HEK293T (cell line): ENCODE measurements around the gene DOCK2.
A peak's percentile ranks its signal among the peaks of the same experiment; 100 is the strongest.

Experiments used
- CTCF ChIA-PET: fragments of 350-600 bp; formaldehyde crosslinking; extraction: SDS; loops from one replicate; lab custom pipeline; 2021; ENCODE audit warnings: antibody characterized with exemption, inconsistent platforms; lab: Yijun Ruan, JAX
- POLR2A ChIA-PET: fragments of 350-600 bp; formaldehyde crosslinking; extraction: SDS; loops from one replicate; lab custom pipeline; 2020; ENCODE audit warnings: antibody characterized with exemption, inconsistent platforms; lab: Yijun Ruan, JAX
- DNase-seq: peaks from one replicate; pipeline ENCODE4 v3.0.0; 2012; ENCODE audit warnings: mixed read lengths; ENCODE audit errors: extremely low spot score
- ARNT ChIP-seq: fragments of 450-650 bp; IDR thresholded peaks from 2 replicates; pipeline ENCODE4 v1.6.1; 2017; ENCODE audit warnings: mild to moderate bottlenecking
- BHLHE40 ChIP-seq: fragments of 450-650 bp; IDR thresholded peaks from 2 replicates; pipeline ENCODE4 v1.6.1; 2016; ENCODE audit warnings: mild to moderate bottlenecking, moderate library complexity, borderline replicate concordance
- CTBP1 ChIP-seq: fragments of 450-650 bp; IDR thresholded peaks from 2 replicates; pipeline ENCODE4 v1.6.1; 2016; ENCODE audit warnings: borderline replicate concordance
- ELF4 ChIP-seq: fragments of 450-650 bp; IDR thresholded peaks from 2 replicates; pipeline ENCODE4 v1.6.1; 2017; ENCODE audit warnings: antibody characterized with exemption
- FOXA1 ChIP-seq: fragments of 450-650 bp; IDR thresholded peaks from 2 replicates; pipeline ENCODE4 v1.6.1; 2016; ENCODE audit warnings: mild to moderate bottlenecking
- FOXK2 ChIP-seq: fragments of 450-650 bp; IDR thresholded peaks from 2 replicates; pipeline ENCODE4 v1.6.1; 2016; ENCODE audit warnings: mild to moderate bottlenecking
- FOXM1 ChIP-seq: fragments of 450-650 bp; IDR thresholded peaks from 2 replicates; pipeline ENCODE4 v1.6.1; 2017; ENCODE audit warnings: mild to moderate bottlenecking, borderline replicate concordance
- HDGF ChIP-seq: fragments of 450-650 bp; IDR thresholded peaks from 2 replicates; pipeline ENCODE4 v1.6.1; 2017; ENCODE audit warnings: antibody characterized with exemption, borderline replicate concordance
- L3MBTL2 ChIP-seq: fragments of 450-650 bp; conservative IDR thresholded peaks from 2 replicates; pipeline ENCODE4 v1.6.1; 2016; ENCODE audit warnings: mild to moderate bottlenecking
- LEF1 ChIP-seq: fragments of 450-650 bp; IDR thresholded peaks from 2 replicates; pipeline ENCODE4 v1.6.1; 2017; ENCODE audit warnings: mild to moderate bottlenecking, borderline replicate concordance
- NFRKB ChIP-seq: fragments of 450-650 bp; IDR thresholded peaks from 2 replicates; pipeline ENCODE4 v1.6.1; 2016; ENCODE audit warnings: mild to moderate bottlenecking, moderate library complexity
- SP1 ChIP-seq: fragments of 450-650 bp; IDR thresholded peaks from 2 replicates; pipeline ENCODE4 v1.6.1; 2017
- SUZ12 ChIP-seq: fragments of 450-650 bp; IDR thresholded peaks from 2 replicates; pipeline ENCODE4 v1.6.1; 2016; ENCODE audit warnings: mild to moderate bottlenecking
- TARDBP ChIP-seq: fragments of 450-650 bp; IDR thresholded peaks from 2 replicates; pipeline ENCODE4 v1.6.1; 2016
- ZNF384 ChIP-seq: fragments of 450-650 bp; IDR thresholded peaks from 2 replicates; pipeline ENCODE4 v1.6.1; 2016
- TF ChIP-seq, protein P1 (sequence below): fragments of 450-650 bp; IDR thresholded peaks from 2 replicates; pipeline ENCODE4 v1.6.1; 2016

Gene DOCK2

DNA sequence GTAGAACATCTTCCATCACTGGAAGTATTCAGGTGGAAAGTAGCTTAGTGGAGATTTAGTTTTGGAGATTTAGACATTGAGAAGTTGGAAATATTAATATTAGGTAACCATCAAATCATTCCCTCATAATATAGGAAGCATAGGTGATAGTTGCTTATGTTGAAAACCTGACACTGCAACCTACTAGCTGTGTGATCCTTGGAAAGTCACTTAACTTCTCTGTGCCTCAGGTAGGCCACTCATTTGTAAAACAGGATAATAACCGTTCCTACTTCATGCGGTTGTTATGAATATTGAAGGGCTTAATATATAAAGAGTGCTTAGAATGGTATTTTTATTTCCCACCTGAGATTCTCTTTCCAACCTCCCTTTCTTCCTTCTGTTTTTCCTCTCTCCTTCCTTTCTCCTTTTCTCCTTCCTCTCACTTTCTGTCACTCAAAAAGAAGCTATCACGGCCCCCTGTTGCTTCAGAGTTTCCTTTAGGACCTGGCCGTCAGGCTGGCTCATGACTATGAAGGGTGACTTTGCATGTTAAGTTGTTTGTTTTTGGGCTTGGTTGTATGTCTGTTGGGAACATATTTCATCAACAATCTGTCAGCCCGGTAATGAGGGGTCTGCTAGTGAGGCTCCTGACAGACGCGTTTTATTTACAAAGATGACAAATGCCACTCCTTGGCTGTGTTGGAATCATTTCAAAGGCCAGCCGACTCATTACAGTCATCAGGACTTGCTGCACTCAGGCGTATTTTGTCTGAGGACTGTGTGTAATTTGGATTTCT, 31.0 kb downstream of the DOCK2 start:
- ChIA-PET CTCF (no interaction called here), POLR2A (interaction anchor here (0.6 kb wide), 1 partner anchor 95 kb away, joined by 3 read pairs; no protein-coding TSS in a partner anchor)
- TF ChIP-seq, protein P1, sequence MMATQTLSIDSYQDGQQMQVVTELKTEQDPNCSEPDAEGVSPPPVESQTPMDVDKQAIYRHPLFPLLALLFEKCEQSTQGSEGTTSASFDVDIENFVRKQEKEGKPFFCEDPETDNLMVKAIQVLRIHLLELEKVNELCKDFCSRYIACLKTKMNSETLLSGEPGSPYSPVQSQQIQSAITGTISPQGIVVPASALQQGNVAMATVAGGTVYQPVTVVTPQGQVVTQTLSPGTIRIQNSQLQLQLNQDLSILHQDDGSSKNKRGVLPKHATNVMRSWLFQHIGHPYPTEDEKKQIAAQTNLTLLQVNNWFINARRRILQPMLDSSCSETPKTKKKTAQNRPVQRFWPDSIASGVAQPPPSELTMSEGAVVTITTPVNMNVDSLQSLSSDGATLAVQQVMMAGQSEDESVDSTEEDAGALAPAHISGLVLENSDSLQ = peak; percentile 71
- TF ChIP-seq HDGF (no peak), FOXM1 (no peak), CTBP1 (no peak)
- DNase-seq = no peak

DNA sequence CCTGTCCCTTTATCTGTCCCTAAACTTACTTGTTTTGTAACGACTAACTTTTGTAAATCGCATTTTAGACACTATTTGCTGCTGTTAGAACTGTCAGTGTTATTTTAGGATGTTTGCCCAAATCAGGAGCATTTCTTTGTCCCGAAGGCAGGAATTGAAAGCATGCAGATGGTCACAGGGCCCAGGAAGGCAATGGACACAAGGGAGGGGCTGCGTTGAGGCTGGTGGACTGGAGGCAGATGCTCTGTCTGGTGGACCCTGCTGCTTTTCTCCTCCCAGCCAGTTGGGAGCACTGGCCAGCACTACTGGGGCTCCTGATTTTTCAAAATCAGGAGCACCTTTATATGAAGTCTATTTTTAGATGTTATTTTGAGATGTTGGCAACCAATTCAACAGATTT, 31.7 kb downstream of the DOCK2 start:
- CTCF ChIA-PET = no interaction called here
- POLR2A ChIA-PET = interaction anchor here (0.6 kb wide), 1 partner anchor 95 kb away, joined by 3 read pairs; no protein-coding TSS in a partner anchor
- TF ChIP-seq NFRKB = no peak
- TF ChIP-seq LEF1 = no peak
- TF ChIP-seq TARDBP = no peak
- no peak for TF ChIP-seq FOXK2
- no peak for TF ChIP-seq HDGF
- no peak for TF ChIP-seq BHLHE40
- no peak for DNase-seq

DNA sequence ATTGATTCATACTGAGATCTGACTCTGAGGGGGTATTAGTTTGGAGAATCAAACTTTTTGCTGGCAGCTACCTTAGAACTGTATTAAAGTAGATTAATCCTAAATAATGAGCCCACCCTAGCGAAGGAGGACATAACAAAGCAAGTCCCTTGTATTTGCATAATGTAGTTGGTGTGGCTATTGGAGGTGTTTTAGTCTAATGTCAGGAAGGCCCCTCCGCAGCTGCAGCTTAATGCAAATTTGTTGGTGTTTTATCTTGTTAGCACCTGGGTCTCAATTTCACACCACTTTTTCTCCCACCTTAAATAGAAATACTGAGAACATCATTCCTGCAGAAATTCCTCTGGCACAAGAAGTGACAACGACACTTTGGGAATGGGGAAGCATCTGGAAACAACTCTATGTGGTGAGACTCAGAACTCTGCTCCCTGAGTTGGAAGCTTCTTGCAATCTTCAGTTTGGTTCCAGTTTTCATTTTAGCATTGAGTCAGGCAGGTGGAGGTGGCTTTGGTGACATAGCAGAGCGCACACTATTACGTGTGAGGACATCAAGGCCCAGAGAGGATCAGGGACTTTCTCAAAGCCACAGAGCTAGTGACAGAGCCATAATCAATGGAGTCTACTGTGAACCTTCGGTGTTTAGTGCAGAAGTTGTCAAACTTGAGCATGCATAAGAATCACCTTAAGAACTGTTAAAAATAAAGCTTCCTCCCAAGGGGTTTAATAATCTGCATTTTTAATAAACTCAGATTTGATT, 33.9 kb downstream of the DOCK2 start:
- ChIA-PET POLR2A (no interaction called here), CTCF (interaction anchor here (0.5 kb wide), 1 partner anchor 300 kb away, joined by 3 read pairs; no protein-coding TSS in a partner anchor)
- TF ChIP-seq NFRKB (no peak), BHLHE40 (no peak), SP1 (no peak), ELF4 (no peak), HDGF (no peak), FOXM1 (no peak), SUZ12 (no peak), CTBP1 (no peak), FOXK2 (no peak), ZNF384 (no peak), LEF1 (no peak), FOXA1 (no peak)
- TF ChIP-seq, protein P1 = no peak
- DNase-seq = no peak

DNA sequence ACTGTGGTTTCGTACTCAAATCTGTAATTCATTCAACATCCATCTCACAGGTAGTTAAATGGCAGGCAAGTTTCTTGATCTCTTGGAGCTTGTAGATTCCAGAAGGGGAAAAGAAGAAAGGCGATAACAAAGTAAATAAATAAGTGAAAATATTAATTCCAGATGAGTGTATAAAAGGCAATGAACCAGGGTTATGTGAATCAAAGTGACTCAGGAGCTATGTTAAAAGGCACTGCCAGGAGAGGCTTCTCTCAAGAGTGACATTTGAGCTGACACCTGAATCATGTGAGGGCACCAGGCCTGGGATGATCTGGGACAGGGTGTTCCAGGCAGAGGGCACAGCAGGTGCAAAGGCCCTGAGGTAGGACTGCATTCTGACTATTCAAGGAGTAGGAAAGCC, 45.0 kb downstream of the DOCK2 start:
- DNase-seq = no peak
- POLR2A ChIA-PET = no interaction called here
- no peak for TF ChIP-seq LEF1
- CTCF ChIA-PET = no interaction called here

DNA sequence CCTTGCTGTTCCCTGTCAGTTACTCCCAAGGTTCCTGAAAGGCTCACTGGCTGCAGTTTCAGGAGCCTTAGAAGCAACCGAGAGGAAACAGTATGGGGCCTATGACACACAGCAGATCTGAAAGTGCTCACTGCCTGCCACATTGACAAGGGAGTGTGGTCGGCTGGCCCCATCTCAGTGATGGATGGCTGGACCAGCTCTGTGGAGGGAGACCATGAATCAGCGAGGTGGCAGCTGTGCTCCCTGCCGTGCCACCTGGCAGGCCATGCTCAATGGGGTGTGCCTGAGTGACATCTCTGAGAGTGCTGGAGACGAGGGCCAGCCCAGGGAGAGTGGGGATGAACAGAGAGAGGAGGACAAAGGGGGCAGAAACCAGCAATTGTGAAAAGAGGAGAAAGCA, 49.1 kb downstream of the DOCK2 start:
- CTCF ChIA-PET = no interaction called here
- no peak for DNase-seq
- no peak for TF ChIP-seq ARNT
- TF ChIP-seq, protein P1 = no peak
- TF ChIP-seq NFRKB = no peak
- TF ChIP-seq ELF4 = no peak
- no peak for TF ChIP-seq SUZ12
- TF ChIP-seq SP1 = no peak
- TF ChIP-seq BHLHE40 = no peak

DNA sequence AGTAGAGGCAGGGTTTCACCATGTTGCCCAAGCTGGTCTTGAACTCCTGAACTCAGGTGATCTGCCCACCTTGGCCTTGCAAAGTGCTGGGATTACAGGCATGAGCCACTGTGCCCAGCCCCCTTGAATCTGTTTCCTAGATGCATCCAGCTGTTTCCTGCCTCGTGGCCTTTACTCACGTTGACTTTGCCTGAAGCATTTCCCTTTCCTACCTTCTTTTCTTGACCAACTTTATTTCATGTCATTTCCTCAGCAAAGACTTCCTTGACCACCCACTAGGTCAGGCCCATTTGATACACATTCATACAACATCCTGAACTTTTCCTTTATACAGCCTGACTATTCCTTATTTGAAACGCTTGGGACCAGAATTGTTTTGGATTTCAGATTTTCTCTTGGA, 51.0 kb downstream of the DOCK2 start:
- POLR2A ChIA-PET = no interaction called here
- TF ChIP-seq FOXA1 (no peak), ZNF384 (no peak), FOXM1 (no peak), ELF4 (no peak), NFRKB (no peak)
- CTCF ChIA-PET = no interaction called here
- no peak for DNase-seq

More for the DNA sequence above, 49.1 kb downstream of the DOCK2 start:
- POLR2A ChIA-PET = no interaction called here

DNA sequence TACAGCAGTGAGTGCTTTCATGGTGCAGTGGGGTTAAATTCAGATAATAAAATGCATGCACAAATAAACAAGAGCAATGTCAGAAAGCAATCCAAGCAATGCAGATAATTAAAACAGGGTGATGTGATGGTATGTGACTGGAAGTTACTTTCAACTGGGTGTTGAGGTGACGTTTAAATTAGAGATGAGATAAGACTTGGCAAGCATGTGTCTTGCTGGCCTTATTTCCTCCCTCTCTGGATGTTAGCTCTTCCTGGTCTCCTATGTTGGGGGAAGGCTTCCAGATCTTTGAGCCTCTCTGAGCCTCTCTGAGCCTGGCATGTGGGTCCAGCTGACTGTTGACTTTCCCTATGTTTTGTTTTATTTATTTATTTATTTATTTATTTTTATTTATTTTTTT, 54.4 kb downstream of the DOCK2 start:
- ChIA-PET POLR2A (no interaction called here), CTCF (no interaction called here)
- DNase-seq = no peak
- TF ChIP-seq ARNT (no peak), LEF1 (no peak), SUZ12 (no peak), CTBP1 (no peak), L3MBTL2 (no peak), FOXK2 (no peak), NFRKB (no peak), TARDBP (no peak), HDGF (no peak), ELF4 (no peak), FOXA1 (no peak), FOXM1 (no peak), ZNF384 (no peak), SP1 (no peak), BHLHE40 (no peak)
- TF ChIP-seq, protein P1 = no peak
